ENCODE results near the gene LRMDA. TPM values are rescaled to one million over a fixed set of nuclear protein-coding genes. Genes with fewer than 3 reads are reported as not detected.

The LRMDA gene
- total RNA-seq, 1 donor from 2014 or later = 17.1 TPM

GRCh38 chr10:75640803-75641202 is 209.4 kb downstream of the LRMDA start:
- no peak for DNase-seq (ENCODE audit: low spot score)

GRCh38 chr10:75643405-75643804 is 212.0 kb downstream of the LRMDA start:
- DNase-seq (ENCODE audit: low spot score) = no peak

- no peak for DNase-seq (ENCODE audit: low spot score)
Observed at GRCh38 chr10:75643944-75644692, 212.7 kb downstream of the LRMDA start.

- DNase-seq (ENCODE audit: low spot score) = no peak
Observed at GRCh38 chr10:75645704-75646103, 214.3 kb downstream of the LRMDA start.

GRCh38 chr10:75646218-75646915 is 214.9 kb downstream of the LRMDA start:
- no peak for DNase-seq (ENCODE audit: low spot score)

- DNase-seq (ENCODE audit: low spot score) = no peak
Observed at GRCh38 chr10:75646916-75647315, 215.5 kb downstream of the LRMDA start.

- no peak for DNase-seq (ENCODE audit: low spot score)
Observed at GRCh38 chr10:75647675-75648074, 216.3 kb downstream of the LRMDA start.

- DNase-seq (ENCODE audit: low spot score) = no peak
Observed at GRCh38 chr10:75648351-75648750, 216.9 kb downstream of the LRMDA start.

- DNase-seq (ENCODE audit: low spot score) = no peak
Observed at GRCh38 chr10:75648854-75649253, 217.4 kb downstream of the LRMDA start.

GRCh38 chr10:75649466-75649865 is 218.0 kb downstream of the LRMDA start:
- no peak for DNase-seq (ENCODE audit: low spot score)

GRCh38 chr10:75650648-75651047 is 219.2 kb downstream of the LRMDA start:
- DNase-seq (ENCODE audit: low spot score) = no peak

- DNase-seq (ENCODE audit: low spot score) = peak; percentile 23
Observed at GRCh38 chr10:75651417-75651816, 220.0 kb downstream of the LRMDA start.

GRCh38 chr10:75652146-75652740 is 220.8 kb downstream of the LRMDA start:
- no peak for DNase-seq (ENCODE audit: low spot score)

- DNase-seq (ENCODE audit: low spot score) = no peak
Observed at GRCh38 chr10:75653761-75654160, 222.3 kb downstream of the LRMDA start.

GRCh38 chr10:75654171-75654771 is 222.8 kb downstream of the LRMDA start:
- no peak for DNase-seq (ENCODE audit: low spot score)

GRCh38 chr10:75654772-75655171 is 223.3 kb downstream of the LRMDA start:
- no peak for DNase-seq (ENCODE audit: low spot score)

GRCh38 chr10:75655791-75656451 is 224.5 kb downstream of the LRMDA start:
- DNase-seq (ENCODE audit: low spot score) = no peak

- no peak for DNase-seq (ENCODE audit: low spot score)
Observed at GRCh38 chr10:75657351-75657750, 225.9 kb downstream of the LRMDA start.

- no peak for DNase-seq (ENCODE audit: low spot score)
Observed at GRCh38 chr10:75658036-75658435, 226.6 kb downstream of the LRMDA start.

- DNase-seq (ENCODE audit: low spot score) = no peak
Observed at GRCh38 chr10:75658496-75658895, 227.1 kb downstream of the LRMDA start.

GRCh38 chr10:75658915-75659314 is 227.5 kb downstream of the LRMDA start:
- no peak for DNase-seq (ENCODE audit: low spot score)

- DNase-seq (ENCODE audit: low spot score) = no peak
Observed at GRCh38 chr10:75660823-75661222, 229.4 kb downstream of the LRMDA start.

All from mucosa of gallbladder (tissue), 1 donor.